ENCODE results near the gene LUC7L2.
A peak's percentile ranks its signal among the peaks of the same experiment; 100 is the strongest.
"Not testable (repeated sequence)": the region's sequence is repeated elsewhere in the genome, so short reads cannot be mapped to it uniquely, and the experiment has no call there.

LUC7L2 gene

DNA sequence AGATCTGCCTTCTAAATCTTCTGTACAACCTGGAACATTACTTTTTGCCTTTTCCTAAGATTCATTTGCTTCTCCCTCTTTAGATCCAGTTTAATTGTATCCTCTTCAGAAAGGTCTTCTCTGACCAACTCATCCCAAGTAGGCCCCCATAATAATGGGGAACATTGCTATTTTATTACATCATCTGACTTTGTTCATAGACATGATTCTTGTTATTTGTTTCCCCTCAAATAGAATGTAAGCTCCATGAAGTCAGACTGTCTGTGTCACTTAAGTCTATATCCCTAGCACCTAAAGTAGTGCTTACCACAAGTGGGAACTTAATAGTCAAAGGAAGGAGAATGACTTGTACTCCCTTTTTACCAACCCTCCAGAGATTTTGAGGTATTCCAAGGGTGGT lies 37.5 kb downstream of the LUC7L2 start:
- DNase-seq: no peak

GRCh38 chr7:139403601-139404000 lies 43.9 kb downstream of the LUC7L2 start:
- no peak for DNase-seq

GRCh38 chr7:139407555-139407954 lies 47.9 kb downstream of the LUC7L2 start:
- DNase-seq: no peak

DNA sequence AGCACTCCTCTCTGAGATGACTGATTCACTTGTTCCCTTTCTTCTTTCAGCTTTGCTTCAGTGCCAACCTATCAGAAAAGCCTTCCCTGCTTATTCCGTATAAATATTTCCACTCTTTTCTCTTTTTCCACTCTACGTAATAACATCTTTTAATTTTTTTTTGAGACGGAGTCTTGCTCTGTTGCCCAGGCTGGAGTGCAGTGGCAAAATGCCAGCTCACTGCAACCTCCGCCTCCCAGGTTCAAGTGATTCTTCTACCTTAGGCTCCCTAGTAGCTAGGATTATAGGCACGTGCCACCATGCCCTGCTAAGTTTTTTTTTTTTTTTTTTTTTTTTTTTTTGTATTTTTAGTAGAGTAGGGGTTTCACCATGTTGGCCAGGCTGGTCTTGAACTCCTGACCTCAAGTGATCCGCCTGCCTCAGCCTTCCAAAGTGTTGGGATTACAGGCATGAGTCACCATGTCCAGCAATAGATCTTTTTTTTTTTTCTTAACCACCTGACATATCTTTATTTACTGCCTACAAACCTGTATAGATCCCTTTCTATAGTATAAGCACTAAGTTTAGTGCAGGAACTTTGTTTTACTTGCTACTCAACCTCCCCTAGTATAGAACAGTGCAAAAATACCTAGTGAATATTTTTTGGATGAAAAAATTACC lies 55.2 kb downstream of the LUC7L2 start:
- not testable (repeated sequence) for DNase-seq

DNA sequence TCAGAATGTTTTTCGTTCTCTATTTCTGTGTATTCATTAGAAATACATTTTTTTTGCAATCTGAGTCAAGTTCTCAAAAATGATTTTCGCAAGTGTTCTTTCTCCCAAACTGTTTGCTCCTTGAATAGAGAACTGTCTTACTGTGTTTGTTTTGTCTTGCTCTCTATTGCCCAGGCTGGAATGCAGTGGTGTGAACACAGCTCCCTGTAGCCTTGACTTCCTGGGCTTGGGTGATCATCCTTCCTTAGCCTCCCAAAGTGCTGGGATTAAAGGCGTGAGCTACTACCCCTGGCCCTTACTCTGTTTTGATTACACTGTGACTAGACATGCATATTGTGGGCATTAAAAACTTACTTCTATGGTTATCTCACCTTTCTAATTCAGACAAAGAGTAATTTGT lies 56.7 kb downstream of the LUC7L2 start:
- DNase-seq: no peak

- no peak for DNase-seq
These were observed 57.8 kb downstream of the LUC7L2 start for GRCh38 chr7:139417478-139417877.

DNA sequence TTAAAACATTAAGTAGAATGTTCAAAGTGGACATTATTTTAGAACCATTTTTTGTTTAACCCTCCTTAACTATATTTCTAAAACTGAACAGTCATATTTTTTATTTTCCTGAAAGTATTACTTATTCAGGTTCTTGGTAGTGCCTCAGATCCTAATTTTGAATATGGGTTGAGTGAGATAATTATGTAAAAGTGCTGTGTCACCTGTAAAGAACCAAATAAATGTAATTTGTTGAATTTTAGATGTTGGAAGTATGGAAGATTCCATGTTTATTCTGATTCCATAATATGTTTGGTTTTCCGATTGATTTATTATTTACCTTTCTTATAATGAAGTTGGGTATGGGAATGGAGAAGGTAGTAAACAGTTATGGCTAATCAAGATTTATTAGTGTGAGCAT lies 61.4 kb downstream of the LUC7L2 start:
- no peak for DNase-seq

DNA sequence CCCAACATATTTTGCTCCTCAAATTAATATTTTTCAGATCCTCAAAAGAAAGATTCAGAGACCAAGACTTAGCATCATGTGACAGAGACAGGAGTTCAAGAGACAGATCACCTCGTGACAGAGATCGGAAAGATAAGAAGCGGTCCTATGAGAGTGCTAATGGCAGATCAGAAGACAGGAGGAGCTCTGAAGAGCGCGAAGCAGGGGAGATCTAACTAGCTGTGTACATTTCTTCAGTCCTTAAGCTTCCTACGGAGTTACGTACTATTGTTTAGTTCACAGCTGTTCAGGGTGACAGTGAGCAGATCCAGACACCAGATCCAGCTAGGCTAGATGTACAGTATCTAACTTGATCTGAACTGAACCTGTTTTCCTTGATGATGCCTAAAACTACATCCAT lies 62.4 kb downstream of the LUC7L2 start:
- no peak for DNase-seq

GRCh38 chr7:139423091-139423490 lies 63.4 kb downstream of the LUC7L2 start:
- DNase-seq: no peak

DNA sequence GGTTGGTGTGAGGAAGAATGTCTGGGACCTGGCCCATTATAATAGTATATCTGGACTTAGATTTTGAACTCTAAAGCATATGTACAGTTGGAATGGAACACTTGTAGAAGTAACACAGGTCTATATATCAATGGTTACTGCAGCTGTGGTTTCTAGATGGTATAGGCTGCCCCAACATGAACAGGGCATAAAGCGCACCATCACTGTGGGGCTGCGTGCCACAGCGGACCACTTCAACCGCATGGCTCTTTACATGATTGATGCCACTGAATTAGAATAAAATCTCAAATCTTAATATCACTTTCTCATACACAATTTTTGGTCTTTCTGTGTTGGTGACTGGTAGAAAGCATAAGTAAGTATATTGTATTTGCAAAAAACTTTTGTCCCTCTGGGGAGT lies 64.3 kb downstream of the LUC7L2 start:
- DNase-seq: no peak

GRCh38 chr7:139425701-139426100 lies 66.0 kb downstream of the LUC7L2 start:
- not testable (repeated sequence) for DNase-seq

DNA sequence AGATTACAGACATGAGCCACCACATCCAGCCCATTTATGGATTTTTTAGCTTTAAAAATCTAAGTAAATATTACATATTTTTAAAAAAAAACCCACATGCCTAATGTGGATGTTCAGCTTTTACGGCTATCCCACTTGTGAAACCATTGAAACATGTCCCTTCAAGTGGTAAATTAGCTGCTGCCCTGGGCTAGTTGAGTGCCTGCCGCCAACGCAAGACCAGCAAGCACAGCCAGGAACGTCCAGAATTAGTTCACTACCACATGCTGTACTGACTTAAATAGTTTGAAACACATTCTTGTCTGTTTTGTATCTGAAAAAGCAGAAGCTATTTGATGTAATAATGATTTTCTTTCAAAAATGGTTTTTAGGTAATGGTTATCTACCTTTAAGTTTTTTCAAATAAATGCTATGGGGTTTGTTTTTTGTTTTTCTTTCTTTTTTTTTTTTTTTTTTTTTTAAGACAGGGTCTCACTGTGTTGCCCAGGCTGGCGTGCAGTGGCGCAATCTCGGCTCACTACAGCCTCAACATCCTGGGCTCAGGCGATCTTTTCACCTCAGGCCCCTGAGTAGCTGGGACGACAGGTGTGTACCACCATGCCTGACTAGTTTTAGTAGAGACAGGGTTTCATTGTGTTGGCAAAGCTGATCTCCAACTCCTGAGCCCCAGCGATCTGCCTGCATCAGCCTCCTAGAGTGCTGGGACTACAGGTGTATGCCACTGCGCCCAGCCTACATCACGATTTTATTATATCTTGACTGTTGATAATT lies 66.7 kb downstream of the LUC7L2 start:
- DNase-seq: no peak

DNA sequence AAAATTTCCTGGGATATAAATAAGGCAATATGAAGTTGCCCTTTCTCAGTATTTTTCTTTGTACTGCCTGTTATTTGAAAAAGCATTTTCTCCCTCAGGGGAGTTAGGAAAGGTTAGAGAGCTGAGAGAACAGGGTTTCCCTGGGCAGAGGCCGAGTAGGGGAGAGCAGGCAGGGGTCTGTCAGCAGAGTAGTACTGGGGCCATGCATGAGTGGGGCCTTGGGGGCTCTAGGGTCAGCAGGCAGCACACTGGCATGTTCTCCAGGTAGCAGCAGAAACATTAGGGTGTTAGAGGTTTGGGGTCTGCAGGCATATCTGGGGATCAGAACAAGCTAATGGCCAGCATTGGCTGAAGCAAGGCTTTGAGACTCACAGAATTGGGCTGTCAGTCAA lies 67.3 kb downstream of the LUC7L2 start:
- DNase-seq: no peak

GRCh38 chr7:139427788-139428187 lies 68.1 kb downstream of the LUC7L2 start:
- DNase-seq: no peak

GRCh38 chr7:139429735-139430134 lies 70.0 kb downstream of the LUC7L2 start:
- DNase-seq: not testable (repeated sequence)

DNA sequence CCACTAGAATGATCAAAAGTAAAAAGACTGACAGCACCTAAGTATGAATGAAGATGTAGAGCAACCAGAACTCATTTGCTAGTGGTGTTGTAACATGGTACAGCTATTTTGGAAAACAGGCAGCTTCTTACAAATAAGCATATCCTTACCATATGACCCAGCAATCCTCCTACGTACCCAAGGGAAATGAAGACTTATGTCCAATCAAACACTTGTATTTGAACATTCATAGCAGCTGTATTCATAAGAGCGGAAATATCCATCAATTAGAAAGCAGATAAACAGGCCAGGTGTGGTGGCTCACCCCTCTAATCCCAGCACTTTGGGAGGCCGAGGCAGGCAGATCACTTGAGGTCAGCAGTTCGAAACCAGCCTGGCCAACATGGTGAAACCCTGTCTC lies 70.7 kb downstream of the LUC7L2 start:
- no peak for DNase-seq

DNA sequence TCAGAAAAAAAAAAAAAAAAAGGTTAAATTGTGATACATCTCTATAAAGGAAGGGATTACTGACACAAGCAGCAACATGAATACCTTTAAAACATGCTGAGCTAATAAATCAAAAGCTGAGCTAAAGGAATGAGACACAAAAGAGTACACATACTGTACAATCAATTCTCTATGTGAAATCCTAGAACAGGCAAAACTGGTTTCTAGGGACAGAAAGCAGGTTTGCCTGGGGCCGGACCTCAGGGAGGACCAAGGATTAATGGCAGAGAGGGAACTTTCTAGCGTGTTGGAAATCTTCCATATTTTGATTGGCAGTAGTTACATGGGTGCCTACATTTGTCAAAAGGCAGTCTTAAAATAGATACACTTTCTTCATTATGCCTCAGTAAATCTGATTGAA lies 71.3 kb downstream of the LUC7L2 start:
- DNase-seq: no peak

DNA sequence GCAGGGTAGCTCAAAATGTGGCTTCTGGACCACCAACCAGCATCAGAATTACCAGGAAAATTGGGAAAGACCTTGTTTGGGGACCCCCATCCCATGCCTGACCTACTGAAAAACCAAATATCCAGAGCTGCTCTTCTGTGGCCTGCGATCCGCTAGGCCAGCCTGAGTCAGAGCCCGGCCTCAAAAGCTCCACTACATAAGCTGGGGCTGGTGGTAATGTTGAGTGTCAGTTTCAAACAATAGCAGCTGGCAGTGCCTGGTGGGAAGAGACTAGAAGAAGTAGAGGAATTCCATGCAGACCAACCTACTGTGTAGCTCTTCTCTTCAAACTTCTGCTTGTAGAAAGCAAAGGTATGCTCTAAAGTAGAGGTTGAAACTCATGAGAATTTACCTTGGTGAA lies 71.8 kb downstream of the LUC7L2 start:
- no peak for DNase-seq

DNA sequence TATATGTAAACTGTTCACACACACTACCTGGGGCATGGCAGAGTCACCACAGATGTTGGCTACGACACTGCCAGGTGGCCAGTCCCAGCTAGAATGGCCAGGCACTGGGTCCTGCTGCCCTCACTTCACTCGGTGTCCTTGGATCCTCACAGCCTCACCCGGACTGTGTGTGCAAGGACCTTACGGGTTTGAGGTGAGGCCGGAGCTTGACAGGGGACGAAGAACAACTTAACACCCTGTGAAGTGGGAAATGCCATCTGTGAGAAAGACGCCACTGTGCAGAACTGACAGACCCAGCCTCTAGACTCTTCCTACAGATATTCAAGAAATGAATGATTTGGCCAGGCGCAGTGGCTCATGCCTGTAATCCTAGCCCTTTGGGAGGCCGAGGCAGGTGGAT lies 77.1 kb downstream of the LUC7L2 start:
- DNase-seq: no peak

DNA sequence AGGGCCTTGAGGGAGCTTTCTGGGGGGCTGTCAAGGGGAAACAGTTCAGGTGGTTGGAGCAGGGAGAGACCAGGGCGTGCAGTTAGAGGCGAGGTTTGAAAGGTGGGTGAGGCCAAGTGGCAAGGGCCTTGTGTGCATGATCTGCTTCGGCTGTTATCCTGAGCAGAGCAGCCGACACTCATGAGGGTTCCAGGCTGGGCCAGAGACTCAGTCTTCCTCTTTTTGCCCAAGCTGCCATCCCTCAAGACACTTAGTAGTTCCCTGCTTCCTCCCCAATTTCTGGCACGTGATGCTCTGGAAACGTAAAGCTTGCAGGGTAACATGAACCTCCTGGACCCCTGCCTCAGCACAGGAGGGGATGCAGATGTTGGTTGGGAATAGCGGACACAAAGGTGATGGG lies 79.7 kb downstream of the LUC7L2 start:
- no peak for DNase-seq

DNA sequence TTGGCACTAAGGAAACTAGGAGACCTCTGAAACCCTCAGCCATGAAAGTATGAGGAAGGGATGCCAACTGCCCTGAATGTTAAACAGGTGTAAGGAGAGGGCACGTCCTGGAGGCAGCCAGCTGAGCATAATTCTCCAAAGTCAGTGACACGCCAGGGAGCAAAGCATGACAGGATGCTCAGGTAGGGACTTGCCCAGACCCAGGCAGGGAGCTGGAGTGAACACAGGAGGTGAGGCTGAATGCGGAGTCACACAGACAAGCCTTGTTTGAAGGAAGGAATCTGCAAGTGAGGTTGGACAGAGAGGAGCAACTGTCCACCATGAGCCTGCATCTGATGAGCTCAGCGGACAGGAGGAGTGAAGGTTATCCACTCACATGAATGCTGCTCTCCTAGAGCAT lies 82.3 kb downstream of the LUC7L2 start:
- no peak for DNase-seq

- DNase-seq: no peak
These were observed 86.6 kb downstream of the LUC7L2 start for GRCh38 chr7:139446051-139446890.

- DNase-seq: no peak
These were observed 91.2 kb downstream of the LUC7L2 start for GRCh38 chr7:139450851-139451250.

DNA sequence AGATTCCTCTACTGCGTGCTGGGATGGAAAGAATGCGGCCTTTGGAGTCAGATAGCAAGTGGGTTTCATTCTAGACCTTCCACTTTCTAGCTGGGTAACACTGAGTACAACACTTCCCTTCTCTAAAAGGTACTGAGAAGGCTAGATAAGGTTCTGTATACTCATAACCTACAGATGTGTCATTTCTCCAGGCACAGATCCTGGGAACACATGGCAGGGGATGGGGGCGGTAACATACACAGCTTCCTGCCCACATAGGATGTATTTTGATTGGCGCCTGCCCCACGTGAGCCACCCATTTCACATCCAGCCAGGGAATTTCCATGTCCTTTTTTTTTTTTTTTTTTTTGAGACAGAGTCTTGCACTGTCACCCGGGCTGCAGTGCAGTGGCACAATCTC lies 91.9 kb downstream of the LUC7L2 start:
- peak; percentile 12 to 66 for DNase-seq
